Measurements from ENCODE around the gene ACSL3.

- no peak for TF ChIP-seq CTCF (IDR thresholded peaks at IDR 0.05)
- no peak for TF ChIP-seq ZNF232 (CRISPR knock-in tag; IDR thresholded peaks at IDR 0.05)
- TF ChIP-seq STAT6 (CRISPR knock-in tag; conservative IDR thresholded peaks at IDR 0.05; ENCODE audit: low read depth) = no peak
- TF ChIP-seq ATF3 (CRISPR knock-in tag; conservative IDR thresholded peaks at IDR 0.05) = no peak
Observed at GRCh38 chr2:222887124-222887523, 26.3 kb downstream of the ACSL3 start.

Data from WTC11 (cell line).